GM18498 (cell line): ENCODE measurements around the gene TMEM40.
A peak's percentile ranks its signal among the peaks of the same experiment; 100 is the strongest.
"Not testable (repeated sequence)": the region's sequence is repeated elsewhere in the genome, so short reads cannot be mapped to it uniquely, and the experiment has no call there.

Experiments used
- ATAC-seq: cut with Tn5 transposase; IDR thresholded peaks from one replicate; pipeline ENCODE4 v1.9.1; 2021; ENCODE audit warnings: mild to moderate bottlenecking, moderate library complexity; ENCODE audit not compliant: unreplicated experiment

The TMEM40 gene

DNA sequence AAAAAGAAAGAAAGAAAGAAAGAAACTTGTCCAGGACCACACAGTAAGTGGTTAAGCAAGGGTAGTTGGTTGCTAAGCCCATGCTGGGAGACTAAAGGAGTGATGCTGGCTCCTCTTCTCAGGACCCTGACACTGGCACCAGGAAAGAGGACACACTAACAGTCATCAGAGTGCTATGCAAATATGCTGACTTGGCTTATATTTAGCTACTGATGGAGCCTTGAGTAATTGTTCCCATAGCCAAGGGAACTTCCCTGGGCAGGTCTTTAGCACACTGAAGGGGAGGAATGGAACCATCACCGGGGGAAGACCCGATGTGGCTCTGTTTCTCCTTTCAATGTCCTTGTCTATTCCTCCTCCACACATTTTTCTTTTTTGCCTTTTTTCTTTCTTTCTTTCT, 6.2 kb downstream of the TMEM40 start:
- no peak for ATAC-seq

DNA sequence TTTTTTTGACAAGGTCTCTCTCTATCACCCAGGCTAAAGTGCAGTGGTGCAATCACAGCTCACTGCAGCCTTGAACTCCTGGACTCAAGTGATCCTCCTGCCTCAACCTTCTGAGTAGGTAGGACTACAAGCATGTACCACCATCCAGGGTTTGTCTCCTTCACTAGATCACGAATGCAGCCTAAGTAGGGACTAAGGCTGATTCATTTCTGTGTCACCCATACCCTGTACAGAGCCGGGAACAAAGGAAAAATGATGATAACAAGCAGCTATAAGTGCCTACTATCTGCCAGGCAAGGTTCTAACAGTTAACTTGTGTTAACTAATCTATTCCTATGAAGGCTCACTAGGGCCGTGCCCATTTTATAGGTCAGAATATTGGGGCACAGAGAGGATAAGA, 7.0 kb downstream of the TMEM40 start:
- no peak for ATAC-seq

DNA sequence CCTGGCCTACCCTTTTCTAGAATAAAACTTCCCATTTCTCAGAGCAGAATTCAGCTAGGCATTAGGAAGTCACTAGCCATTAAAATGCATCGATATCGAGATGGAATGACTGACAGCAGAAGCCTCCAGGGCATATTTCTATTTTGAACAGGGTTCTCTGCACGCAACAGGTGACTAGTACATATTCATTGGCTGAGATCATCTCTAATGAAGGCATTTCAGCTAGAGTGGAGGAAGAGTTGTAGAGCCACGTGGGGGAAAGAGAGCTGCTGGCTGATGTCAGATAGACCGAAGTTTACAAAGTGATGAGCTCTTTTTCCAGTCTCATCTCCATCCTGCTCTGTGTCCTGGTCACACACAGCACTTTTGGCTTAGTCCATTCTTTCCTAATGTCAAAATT, 7.5 kb downstream of the TMEM40 start:
- no peak for ATAC-seq

DNA sequence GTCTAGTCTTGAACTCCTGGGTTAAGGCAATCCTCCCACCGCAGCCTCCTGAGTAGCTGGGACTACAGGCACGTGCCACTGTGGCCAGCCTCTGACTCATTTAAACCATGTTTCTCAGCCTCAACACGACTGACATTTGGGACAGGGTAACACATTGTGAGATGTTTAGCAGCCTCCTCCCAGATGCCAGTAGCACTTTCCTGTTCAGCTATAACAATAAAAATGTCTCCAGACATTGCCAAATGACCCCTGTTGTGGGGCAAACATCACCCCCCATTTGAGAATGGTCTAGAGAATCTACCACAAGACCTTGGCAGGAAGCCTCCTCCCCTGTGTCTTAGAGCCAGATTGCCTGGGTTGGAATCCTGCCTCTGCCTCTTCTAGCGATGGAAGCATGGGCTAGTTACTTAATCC, 8.4 kb downstream of the TMEM40 start:
- peak; percentile 53 for ATAC-seq

DNA sequence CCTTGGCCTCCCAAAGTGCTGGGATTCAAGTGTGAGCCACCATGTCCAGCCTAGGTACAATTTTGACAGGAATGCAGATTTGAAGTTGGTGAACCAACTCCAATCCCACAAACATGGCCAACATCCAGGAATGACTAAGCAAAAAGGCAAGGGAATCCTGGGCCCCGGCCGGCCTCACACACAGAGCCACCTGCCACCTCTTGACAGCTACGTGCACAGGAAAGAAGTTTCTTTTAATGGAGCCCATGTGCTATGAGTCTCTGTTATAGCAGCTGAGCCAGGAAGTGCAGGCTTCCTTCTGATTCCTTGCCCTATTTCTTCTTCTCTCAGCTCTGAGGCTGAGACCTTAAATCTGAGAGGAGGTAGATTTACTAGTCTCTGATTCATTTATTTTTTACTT, 8.8 kb downstream of the TMEM40 start:
- peak; percentile 6 for ATAC-seq

DNA sequence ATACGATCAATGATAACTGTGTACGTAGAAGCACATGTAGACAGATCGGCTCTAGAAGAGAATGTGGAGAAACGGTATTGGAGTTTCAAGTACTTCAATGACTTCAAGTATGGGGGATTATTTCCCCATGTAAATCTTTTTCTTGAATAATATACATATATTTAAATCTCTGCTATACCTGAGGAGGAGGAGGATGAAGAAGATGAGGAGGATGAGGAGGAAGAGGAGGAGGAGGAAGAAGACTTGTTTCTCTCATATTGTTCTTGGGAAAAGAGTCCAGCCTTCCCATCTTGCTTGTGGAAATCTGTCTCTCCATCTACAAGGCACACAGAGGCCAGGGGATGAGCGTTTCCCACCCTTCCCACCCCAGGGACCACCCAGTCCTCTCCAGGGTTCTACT, 10.6 kb downstream of the TMEM40 start:
- no peak for ATAC-seq

DNA sequence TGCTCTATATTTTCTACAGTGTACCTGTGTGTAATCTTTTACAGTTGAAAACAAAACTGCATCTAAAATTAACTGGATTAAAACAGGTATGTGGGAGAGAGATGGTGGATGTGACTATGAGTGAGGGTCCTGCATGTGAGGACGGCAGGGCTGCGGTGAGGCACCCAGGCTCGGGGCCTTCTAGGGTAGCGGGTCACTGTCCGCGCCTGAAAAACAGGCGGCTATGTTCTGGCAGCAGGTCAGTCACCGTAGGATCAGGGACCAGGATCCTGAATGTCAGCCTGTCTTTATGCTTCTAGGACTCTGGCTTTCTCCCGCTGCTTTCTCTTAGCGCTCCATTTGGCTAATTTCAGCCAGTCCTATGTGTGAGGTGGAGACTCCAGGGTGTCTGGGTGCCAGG, 12.6 kb downstream of the TMEM40 start:
- no peak for ATAC-seq

DNA sequence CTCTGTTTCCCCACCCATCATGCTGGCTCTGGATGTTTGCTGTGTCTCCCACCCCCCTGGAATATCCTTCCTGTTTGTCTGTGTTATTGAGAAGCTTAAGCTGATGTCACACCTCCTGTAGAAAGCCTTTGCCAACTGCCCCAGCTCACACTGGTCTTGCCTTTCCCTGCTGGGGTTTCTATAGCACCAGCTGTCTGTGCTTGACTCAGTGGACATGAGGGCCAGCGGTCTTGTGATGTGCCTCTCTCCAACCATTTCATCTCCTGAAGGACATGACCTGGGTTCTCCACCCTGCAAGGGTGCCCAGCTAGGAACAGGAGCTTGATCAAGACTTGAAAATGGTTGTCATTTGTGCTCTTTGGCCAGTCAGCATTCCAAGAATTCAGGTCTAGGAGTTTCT, 14.7 kb downstream of the TMEM40 start:
- no peak for ATAC-seq

DNA sequence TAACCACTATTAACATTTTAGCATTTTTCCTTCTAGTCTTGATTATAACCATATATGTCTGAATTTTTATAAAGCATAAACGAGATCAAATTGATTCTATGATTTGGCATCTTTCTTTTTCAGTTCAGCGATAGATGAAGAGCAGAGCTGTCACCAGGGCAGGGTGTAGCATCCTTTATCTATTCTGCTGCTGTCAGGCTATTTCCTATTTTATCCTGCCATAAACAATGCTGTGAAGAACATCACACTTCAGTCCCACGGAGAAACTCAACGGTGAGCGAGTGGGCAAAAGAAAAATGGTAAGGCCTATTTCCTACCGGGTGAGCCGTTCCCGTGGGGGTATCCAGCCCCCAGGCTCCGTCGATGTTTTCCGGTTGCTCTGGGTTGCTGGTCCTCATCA, 15.5 kb downstream of the TMEM40 start:
- no peak for ATAC-seq

DNA sequence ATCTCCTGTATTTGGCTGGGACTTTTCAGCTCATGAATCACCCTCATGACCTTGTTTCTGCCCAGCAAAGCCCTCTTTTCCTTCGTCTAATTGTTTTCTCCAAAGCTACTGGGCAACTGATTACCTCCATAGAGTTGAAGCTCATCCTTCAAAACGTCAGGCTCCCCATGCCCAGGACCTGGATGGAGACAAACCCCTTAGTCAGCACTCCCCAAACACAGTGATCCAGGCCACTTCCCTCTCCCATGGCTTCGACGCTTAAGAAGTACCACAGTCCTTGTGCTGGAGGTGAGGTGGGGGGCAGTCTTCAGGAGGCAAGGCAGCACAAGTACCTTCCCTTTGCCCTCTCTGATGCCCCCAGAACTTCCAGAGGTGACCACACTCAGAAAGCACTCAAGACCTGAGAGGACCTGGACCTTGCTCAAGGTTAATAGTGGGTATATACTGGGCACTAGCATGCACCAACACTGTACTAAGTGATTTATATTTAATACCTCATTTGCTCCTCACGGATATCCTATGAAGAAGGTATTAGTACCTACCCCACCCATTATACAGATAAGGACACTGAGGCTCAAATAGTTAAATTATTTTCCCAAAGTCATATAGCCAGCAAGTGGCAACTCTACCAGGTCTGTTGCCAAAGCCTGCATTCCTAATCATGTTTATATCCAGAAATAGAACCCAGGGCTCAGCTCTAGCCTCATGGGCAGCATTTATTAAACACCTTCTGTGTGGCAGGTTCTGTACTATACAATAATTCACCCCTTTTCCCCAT, 16.5 kb downstream of the TMEM40 start:
- ATAC-seq = no peak

DNA sequence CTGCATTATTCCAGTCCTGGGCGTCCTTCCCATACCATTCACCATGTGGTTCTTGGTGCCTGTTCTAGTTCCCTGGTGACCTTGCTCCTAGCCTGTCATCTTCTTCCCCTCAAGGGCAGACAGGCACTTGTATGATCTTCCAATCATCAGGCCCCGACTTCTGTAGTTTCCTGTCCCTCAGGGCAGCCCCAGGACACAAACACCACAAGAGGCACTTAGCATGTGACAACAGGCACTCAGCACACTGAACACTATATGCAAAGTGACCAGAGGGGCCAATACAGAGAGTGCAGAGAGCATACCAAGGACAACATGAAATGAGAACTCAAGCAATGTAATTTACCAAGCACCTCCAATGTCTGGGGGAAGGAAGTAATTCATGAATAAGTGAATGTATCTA, 17.9 kb downstream of the TMEM40 start:
- no peak for ATAC-seq

DNA sequence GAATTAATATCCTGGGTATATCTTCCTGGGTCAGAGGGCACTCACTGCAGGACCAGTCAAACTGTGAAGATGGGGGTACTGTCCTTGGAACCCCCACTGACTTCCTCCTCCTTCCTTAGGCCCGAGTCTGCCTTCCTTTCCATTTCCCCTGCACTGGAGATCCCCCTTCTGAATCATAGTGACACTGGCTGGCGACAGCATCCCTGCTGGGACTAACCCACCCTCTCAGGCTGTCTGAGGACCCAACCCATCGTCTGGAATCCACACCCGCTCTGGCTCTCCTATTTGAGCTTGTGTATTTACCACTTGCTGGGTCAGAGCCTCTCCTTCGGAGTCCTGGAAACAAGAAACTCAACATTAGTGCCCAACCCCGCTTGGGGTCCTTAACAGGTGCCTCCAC, 21.2 kb downstream of the TMEM40 start:
- ATAC-seq = no peak

DNA sequence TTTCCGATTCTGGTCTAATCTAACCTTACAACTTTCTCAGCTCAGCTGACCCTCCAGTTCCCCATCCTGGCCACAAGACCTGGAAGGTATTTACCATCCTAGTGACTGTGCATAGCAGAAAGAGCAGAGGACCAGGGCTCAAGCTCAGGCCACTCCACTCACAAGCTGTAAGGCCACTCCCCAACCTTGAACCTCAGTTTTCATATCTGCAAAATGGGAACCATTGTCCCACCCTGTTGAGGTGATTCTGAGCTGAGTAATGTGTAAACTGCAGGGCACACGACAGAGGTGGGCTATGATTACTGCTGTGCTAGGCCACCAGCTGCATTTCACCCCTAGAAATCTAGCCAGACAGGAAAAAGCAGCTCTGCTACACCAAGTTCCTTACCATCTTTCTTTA, 21.7 kb downstream of the TMEM40 start:
- ATAC-seq = no peak

DNA sequence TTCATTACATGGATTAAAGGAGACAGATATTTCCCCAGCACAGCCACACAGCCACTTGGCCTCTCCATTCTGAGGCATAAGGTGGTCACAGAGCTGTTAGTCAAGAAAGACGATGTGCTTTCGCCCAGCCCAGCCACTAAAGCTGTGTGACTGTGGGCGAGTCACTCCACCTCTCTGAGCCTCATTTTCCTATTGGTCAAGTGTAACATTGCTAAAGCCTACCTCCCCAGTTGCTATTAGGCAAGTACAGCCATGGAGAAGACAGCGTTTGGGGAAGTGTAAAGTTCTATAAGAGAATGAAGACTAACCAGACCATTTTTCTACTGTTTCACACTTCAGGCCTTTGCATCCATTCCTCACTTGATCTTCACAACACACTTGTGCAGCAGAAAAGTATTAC, 24.1 kb downstream of the TMEM40 start:
- no peak for ATAC-seq

DNA sequence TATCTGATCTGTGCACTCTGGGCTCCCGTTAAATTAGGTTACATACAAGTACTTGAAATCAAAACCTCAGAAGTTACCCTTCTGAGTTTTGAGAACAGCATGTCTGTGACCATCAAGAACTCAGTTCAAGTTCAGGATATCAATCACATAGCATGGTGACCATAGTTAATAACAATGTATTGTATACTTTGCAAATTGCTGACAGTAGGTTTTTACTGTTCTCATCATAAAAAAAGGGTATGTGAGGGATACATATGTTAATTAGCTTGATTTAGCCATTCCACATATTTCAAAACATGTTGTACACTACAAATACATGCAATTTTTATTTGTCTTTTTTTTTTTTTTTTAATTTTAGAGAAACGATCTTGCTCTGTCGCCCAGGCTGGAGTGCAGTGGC, 25.5 kb downstream of the TMEM40 start:
- ATAC-seq = no peak

DNA sequence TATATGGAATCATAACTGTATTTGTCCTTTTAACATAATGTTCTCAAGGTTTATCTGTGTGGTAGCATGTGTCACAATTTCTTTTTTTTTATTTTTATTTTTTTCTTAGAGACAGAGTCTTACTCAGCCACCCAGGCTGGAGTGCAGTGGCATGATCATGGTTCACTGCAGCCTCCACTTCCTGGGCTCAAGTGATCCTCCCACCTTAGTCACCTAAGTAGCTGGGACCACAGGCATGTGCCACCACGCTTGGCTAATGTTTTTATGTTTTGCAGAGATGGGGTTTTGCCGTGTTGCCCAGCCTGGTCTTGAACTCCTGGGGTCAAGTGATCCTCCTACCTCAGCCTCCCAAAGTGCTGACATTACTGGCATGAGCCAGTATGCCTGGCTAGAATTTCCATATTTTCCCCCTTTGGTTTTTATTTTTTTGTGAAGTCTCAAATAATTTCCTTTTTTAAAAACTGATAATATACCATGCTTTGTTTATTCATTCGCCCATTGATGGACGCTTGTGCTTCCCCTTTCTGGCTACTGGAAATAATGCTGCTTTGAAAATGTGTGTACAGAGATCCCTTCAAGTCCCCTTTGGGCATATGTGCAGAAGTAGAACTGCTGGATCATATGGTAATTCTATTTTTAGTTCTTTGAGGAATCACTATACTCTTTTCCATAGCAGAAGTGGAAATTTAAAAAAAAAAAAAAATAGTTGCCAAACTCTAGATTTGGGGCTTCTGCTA, 28.4 kb downstream of the TMEM40 start:
- no peak for ATAC-seq

DNA sequence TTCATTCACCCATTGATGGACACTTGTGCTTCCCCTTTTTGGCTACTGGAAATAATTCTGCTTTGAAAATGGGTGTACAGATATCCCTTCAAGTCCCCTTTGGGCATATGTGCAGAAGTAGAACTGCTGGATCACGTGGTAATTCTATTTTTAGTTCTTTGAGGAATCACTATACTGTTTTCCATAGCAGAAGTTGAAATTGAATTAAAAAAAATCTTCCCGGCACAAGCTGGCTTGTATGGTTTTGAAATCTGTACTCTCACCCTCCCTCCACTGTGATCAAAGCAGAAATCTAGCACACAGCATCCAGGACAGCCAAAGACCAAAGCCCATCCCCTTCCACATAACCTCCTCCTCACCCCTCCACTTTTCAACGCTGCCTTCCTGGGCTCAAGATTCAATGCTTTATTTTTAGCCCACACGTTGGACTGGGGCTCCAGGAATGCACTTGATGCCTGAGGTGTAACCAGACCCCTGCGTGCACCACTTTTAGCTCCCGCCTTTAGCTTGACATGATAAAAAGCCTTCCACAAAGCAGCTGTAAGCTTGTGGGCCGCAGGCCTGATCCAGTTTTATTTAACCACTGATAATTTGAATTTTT, 29.9 kb downstream of the TMEM40 start:
- ATAC-seq = no peak

DNA sequence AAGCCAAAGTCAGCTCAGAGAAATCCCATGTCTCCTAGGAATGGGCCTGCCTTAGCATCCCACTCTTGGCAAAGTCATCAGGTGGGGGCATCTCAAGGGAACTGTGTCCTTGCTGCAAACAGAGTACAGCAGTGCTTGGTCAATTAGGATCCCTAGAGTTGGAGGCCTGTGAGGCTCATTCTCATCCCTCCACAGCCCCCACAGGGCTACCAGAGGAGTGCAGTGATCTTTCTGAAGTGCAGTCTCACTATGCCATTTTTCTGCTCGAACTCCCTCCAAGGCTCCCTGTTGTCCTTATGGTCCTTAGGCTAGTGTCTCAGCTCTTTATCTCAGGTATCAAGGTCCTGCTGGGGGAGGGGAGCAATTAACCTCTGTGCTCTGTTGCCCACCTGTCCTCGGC, 31.1 kb downstream of the TMEM40 start:
- ATAC-seq = no peak

DNA sequence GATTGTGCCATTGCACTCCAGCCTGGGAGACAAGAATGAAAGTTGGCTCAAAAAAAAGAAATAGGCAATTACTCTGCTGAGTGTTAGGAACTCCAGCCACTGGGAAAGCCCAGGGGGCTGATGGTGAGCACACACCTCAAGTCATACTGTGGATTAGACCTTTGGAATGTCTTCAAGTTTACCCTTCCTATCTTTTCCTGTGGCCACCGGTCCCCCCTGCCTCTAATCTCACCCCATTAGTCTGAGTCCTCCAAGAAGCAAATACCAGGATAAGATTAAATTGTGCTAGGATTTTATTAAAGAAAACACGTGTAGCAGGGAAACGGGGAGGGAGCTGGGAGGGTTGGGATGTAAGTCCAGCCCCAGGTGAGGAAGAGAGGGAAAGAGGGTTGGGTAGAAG, 31.6 kb downstream of the TMEM40 start:
- ATAC-seq = no peak

DNA sequence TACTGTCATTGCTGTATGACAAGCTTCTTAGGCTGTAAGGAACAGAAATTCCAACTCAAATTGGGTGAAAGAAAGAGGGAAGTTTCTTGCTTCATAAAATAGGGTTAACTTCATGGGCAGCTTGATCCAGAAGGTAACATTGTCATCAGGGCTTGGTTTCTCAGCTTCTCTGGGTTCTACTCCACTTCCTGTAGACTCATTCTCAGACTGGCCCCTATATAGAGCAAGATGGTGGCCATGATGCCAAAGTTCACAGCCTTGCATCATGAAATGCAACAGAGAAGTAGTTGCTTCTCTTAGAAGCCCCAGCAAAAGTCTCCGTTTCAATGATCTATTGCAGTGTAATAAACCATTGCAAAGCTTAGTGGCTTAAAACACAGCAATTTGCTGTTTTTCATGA, 33.6 kb downstream of the TMEM40 start:
- no peak for ATAC-seq

DNA sequence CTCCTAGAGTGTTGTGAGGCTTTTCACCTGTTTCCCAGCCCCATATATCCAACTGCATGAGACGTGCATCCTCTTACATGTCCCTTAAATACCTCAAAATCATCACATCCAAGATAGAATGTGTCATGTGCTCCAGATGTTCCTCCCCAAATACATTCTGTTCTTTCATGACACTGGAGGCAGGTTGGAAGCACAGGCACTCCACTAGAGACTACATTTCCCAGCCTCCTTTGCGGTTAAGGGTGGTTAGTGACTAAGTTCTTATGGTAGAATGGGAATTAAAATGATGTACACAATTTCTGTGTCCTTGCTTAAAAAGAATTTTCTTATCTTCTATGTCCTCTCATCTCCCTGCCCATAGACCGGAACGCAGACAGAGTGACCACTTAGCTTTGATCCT, 34.3 kb downstream of the TMEM40 start:
- no peak for ATAC-seq

DNA sequence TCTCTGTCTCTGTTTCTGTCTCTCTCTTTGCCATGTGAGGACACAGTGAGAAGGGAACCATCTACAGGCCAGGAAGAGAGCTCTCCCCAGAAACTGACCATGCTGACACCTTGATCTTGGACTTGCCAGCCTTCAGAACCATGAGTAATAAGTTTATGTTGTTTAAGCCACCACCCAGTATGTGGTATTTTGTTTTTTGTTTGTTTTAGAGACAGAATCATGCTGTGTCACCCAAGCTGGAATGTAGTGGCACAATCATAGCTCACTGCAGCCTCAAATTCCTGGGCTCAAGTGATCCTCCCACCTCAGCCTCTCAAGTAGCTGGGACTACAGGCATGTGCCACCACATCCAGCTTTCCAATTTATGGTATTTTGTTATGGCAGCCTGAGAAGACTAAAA, 35.7 kb downstream of the TMEM40 start:
- not testable (repeated sequence) for ATAC-seq
